ENCODE measurements around the gene CRK.

DNA sequence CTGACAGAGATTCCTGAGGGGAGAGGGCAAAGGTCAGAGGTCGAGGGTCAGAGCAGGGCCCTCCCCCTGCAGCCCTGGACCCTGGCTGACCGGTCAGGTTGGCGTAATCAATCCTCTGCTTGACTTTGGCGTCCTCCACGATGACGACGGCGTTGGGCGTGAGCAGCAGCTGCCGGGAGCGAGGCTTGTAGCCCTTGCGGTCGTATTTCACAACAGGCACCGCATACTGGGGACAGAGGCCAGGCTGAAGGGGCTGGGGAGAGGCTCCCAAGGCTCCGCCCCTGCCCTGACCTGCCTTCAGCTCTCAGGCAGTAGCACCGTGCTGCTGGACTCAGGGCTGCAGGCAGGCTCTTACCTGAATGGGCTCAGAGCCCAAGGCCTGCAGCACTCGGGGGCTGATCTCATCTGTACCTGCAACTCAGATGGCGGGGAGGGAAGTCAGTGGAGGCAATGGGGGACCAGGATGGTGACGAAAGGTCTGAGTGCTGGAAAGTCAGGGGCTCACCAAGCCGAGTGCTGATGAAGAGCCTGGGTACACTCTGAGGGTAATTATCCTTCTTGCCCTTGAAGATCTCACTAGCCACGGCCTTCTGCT, 12.0 kb upstream of the CRK start:
- TF ChIP-seq, protein P1, sequence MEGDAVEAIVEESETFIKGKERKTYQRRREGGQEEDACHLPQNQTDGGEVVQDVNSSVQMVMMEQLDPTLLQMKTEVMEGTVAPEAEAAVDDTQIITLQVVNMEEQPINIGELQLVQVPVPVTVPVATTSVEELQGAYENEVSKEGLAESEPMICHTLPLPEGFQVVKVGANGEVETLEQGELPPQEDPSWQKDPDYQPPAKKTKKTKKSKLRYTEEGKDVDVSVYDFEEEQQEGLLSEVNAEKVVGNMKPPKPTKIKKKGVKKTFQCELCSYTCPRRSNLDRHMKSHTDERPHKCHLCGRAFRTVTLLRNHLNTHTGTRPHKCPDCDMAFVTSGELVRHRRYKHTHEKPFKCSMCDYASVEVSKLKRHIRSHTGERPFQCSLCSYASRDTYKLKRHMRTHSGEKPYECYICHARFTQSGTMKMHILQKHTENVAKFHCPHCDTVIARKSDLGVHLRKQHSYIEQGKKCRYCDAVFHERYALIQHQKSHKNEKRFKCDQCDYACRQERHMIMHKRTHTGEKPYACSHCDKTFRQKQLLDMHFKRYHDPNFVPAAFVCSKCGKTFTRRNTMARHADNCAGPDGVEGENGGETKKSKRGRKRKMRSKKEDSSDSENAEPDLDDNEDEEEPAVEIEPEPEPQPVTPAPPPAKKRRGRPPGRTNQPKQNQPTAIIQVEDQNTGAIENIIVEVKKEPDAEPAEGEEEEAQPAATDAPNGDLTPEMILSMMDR (IDR thresholded peaks at IDR 0.05) = no peak
- TF ChIP-seq POLR2A (IDR thresholded peaks at IDR 0.05) = no peak
